Measurements from ENCODE around the gene HEATR5A. TPM values are rescaled to one million over a fixed set of nuclear protein-coding genes. Genes with fewer than 3 reads are reported as not detected.

HEATR5A gene
- total and polyA plus RNA-seq, 2 of the 13 experiments (the other 11 are each of a cell fraction or from before 2014, with no cell fraction given) = 36.4 to 105 TPM

DNA sequence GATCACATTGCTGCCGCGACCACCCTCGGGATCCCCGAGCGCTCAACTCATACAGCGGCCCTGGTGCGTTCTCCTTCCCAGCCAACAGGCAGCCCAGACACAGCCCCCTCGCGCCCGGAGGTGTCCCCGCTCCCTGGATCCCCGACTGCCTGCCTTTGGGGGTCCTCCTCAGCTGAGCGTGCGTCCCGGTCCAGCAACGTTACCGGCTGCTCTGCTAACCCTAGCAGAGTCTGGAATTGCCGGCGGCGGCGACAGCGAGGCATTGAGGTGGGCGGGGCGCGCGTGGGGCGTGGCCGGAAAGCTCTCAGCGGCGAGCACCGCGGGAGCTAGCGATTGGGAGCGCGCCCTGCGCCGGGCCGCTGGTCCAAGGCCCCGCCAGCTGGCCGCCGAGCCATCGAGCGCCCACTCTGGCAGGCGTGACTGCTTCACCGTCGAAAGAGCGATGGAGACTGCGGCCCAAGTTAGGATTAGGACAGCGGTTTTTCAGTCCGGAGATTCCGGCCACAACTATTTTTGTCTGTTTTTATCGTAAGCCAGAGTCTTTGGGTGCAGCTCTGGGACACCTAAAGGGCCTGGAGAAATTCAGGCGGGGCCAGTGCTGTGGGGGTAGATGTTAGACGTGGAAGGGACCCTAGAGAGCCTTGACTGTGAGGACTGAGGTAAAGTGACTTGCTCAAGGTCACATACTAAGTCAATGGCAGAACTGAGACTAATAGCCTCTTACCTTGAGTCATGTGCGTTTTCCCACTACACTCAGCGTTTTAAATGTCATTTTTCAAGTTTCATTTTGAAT is at the start of gene HEATR5A (continued):
- peak; percentile 98 for TF ChIP-seq SIN3A (IDR thresholded peaks at IDR 0.05; ENCODE audit: borderline replicate concordance, low read depth, low read length)
- TF ChIP-seq STAT5B (CRISPR knock-in tag; IDR thresholded peaks at IDR 0.05) = peak; percentile 98
- TF ChIP-seq ZNF780A (CRISPR knock-in tag; IDR thresholded peaks at IDR 0.05) = peak; percentile 99
- peak; percentile 62; the same call in 1 of the 2 replicates for TF ChIP-seq HIC2 (CRISPR knock-in tag; IDR thresholded peaks at IDR 0.05; ENCODE audit: low read depth)
- TF ChIP-seq ZNF784 (CRISPR knock-in tag; IDR thresholded peaks at IDR 0.05; ENCODE audit: borderline replicate concordance) = peak; percentile 100
- TF ChIP-seq, protein P1, sequence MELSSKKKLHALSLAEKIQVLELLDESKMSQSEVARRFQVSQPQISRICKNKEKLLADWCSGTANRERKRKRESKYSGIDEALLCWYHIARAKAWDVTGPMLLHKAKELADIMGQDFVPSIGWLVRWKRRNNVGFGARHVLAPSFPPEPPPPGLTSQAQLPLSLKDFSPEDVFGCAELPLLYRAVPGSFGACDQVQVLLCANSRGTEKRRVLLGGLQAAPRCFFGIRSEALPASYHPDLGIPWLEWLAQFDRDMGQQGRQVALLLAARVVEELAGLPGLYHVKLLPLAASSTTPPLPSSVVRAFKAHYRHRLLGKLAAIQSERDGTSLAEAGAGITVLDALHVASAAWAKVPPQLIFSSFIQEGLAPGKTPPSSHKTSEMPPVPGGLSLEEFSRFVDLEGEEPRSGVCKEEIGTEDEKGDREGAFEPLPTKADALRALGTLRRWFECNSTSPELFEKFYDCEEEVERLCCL (CRISPR knock-in tag; IDR thresholded peaks at IDR 0.05; ENCODE audit: borderline replicate concordance) = peak; percentile 62; the same call in 1 of the 2 replicates
- peak; percentile 83 for TF ChIP-seq RXRB (CRISPR knock-in tag; IDR thresholded peaks at IDR 0.05; ENCODE audit: borderline replicate concordance)
- peak; percentile 91 for TF ChIP-seq ZNF335 (CRISPR knock-in tag; IDR thresholded peaks at IDR 0.05)
- peak; percentile 97 for TF ChIP-seq ZNF737 (CRISPR knock-in tag; IDR thresholded peaks at IDR 0.05; ENCODE audit: borderline replicate concordance)
- no peak; the same call in 1 of the 2 replicates for TF ChIP-seq ZFYVE20 (CRISPR knock-in tag; IDR thresholded peaks at IDR 0.05; ENCODE audit: borderline replicate concordance, low read depth)
- TF ChIP-seq RELA (CRISPR knock-in tag; IDR thresholded peaks at IDR 0.05) = peak; percentile 94
- peak; percentile 85 for TF ChIP-seq ZNF362 (CRISPR knock-in tag; IDR thresholded peaks at IDR 0.05; ENCODE audit: borderline replicate concordance)
- peak; percentile 89 for TF ChIP-seq NAIF1 (CRISPR knock-in tag; IDR thresholded peaks at IDR 0.05; ENCODE audit: borderline replicate concordance)
- TF ChIP-seq ATF7-NPFF (CRISPR knock-in tag; IDR thresholded peaks at IDR 0.05; ENCODE audit: low read depth) = peak; percentile 99
- TF ChIP-seq KMT2A (CRISPR knock-in tag; IDR thresholded peaks at IDR 0.05) = peak; percentile 83
- peak; percentile 80 for TF ChIP-seq HCFC1 (IDR thresholded peaks at IDR 0.05; ENCODE audit: low read depth, low read length)
- peak; percentile 99 for TF ChIP-seq ZNF546 (CRISPR knock-in tag; conservative IDR thresholded peaks at IDR 0.05)
- TF ChIP-seq ZNF775 (CRISPR knock-in tag; IDR thresholded peaks at IDR 0.05; ENCODE audit: borderline replicate concordance) = 0 out of 2 replicates have a peak, but pooled peaks have one; percentile 93
- peak; percentile 97; the same call in 1 of the 2 replicates for TF ChIP-seq ZNF556 (CRISPR knock-in tag; IDR thresholded peaks at IDR 0.05; ENCODE audit: borderline replicate concordance)
- TF ChIP-seq ZNF557 (CRISPR knock-in tag; IDR thresholded peaks at IDR 0.05) = peak; percentile 92
- peak; percentile 100 for TF ChIP-seq ZMYM4 (CRISPR knock-in tag; IDR thresholded peaks at IDR 0.05)
- peak; percentile 78; the same call in 1 of the 2 replicates for TF ChIP-seq RXRA (CRISPR knock-in tag; IDR thresholded peaks at IDR 0.05)
- TF ChIP-seq ZBTB43 (CRISPR knock-in tag; conservative IDR thresholded peaks at IDR 0.05) = peak; percentile 75
